Measurements from ENCODE around the gene RPS6KC1.
"Not testable (repeated sequence)": the region's sequence is repeated elsewhere in the genome, so short reads cannot be mapped to it uniquely, and the experiment has no call there.

Gene RPS6KC1

DNA sequence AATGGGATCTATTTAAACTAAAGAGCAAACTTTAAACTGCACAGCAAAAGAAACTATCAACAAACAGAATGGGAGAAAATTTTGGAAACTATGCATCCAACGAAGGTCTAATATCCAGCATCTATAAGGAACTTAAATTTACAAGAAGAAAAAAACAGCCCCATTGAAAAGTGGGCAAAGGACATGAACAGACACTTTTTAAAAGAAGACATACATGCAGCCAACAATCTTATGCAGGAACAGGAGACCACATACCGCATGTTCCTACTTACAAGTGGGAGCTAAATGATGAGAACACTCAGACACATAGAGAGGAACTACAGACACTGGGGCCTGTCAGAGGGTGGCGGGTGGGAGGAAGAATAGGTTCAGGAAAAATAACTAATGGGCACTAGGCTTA lies 149.6 kb downstream of the RPS6KC1 start:
- Histone ChIP-seq H3K79me2 (ENCODE audit: control insufficient read depth, low read length) (no peaks in the 10 kb centered on the region), H3K27me3 (ENCODE audit: control insufficient read depth, low read length) (no peaks in the 10 kb centered on the region)

DNA sequence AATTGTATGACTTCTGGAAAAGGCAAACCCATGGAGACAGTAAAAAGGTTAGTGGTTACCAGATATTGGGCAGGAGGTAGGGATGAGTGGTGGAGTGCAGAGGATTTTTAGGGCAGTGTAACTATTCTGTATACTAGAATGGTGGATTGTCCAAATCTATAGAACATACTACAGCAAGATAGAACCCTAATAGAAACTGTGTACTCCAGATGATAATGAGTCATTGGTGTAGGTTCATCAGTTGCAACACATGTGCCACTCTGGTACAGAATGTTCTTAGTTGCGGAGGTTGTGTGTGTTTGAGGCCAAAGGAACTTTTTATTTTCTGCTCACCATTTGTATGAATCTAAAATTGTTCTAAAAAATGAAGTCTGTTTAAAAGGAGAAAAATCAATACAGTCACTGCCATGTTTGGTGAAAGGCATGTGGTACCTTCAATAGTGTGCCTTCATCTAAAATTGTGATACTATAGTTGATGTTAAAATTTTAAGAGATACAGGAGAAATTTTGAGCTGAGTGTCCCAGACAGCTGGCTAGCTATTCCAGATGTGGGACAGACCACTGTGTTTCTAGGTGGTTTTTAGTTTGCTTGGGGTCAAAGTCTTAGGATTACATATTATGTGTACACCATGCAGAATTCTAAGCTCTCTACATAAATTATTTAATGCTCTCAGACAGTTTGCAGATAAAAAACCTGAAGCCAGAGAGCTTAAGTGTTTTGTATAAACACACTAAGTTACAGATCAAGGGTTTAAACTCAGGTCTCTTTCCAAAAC lies 150.5 kb downstream of the RPS6KC1 start:
- Histone ChIP-seq H3K27ac (ENCODE audit: low read depth, low read length) (no peak overlapping the region), H3K36me3 (ENCODE audit: control insufficient read depth, low read length) (no peaks in the 10 kb centered on the region), H3K27me3 (ENCODE audit: control insufficient read depth, low read length) (no peaks in the 10 kb centered on the region), H4K20me1 (ENCODE audit: control insufficient read depth, insufficient read depth, low read depth, low read length) (no peaks in the 10 kb centered on the region), H3K9me2 (replicated peaks; ENCODE audit: control insufficient read depth, low read length) (no peaks in the 10 kb centered on the region), H3K79me2 (ENCODE audit: control insufficient read depth, low read length) (no peaks in the 10 kb centered on the region), H3K4me1 (ENCODE audit: control insufficient read depth, low read length) (no peaks in the 10 kb centered on the region), H3K4me2 (ENCODE audit: low read length) (no peak overlapping the region), H3K4me3 (ENCODE audit: low read length) (no peak overlapping the region), H3K9me3 (ENCODE audit: control insufficient read depth, insufficient read depth, low read length) (no peaks in the 10 kb centered on the region), H3F3A (ENCODE audit: control insufficient read depth, insufficient read depth) (no peaks in the 10 kb centered on the region)
- TF ChIP-seq, protein P1, sequence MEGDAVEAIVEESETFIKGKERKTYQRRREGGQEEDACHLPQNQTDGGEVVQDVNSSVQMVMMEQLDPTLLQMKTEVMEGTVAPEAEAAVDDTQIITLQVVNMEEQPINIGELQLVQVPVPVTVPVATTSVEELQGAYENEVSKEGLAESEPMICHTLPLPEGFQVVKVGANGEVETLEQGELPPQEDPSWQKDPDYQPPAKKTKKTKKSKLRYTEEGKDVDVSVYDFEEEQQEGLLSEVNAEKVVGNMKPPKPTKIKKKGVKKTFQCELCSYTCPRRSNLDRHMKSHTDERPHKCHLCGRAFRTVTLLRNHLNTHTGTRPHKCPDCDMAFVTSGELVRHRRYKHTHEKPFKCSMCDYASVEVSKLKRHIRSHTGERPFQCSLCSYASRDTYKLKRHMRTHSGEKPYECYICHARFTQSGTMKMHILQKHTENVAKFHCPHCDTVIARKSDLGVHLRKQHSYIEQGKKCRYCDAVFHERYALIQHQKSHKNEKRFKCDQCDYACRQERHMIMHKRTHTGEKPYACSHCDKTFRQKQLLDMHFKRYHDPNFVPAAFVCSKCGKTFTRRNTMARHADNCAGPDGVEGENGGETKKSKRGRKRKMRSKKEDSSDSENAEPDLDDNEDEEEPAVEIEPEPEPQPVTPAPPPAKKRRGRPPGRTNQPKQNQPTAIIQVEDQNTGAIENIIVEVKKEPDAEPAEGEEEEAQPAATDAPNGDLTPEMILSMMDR (IDR thresholded peaks at IDR 0.05; ENCODE audit: low read depth, low read length, poor library complexity, severe bottlenecking), result no peak
- TF ChIP-seq EZH2phosphoT487 (IDR thresholded peaks at IDR 0.05; ENCODE audit: borderline replicate concordance, low read length), result no peak

More for the DNA sequence above, 149.6 kb downstream of the RPS6KC1 start:
- Histone ChIP-seq H3K9me3 (ENCODE audit: control insufficient read depth, insufficient read depth, low read length) (no peaks in the 10 kb centered on the region), H3F3A (ENCODE audit: control insufficient read depth, insufficient read depth) (no peaks in the 10 kb centered on the region), H3K4me2 (ENCODE audit: low read length) (no peak overlapping the region), H3K4me1 (ENCODE audit: control insufficient read depth, low read length) (no peaks in the 10 kb centered on the region), H3K4me3 (ENCODE audit: low read length) (no peak overlapping the region), H3K9me2 (replicated peaks; ENCODE audit: control insufficient read depth, low read length) (no peaks in the 10 kb centered on the region), H4K20me1 (ENCODE audit: control insufficient read depth, insufficient read depth, low read depth, low read length) (no peaks in the 10 kb centered on the region), H3K27ac (ENCODE audit: low read depth, low read length) (no peak overlapping the region), H3K36me3 (ENCODE audit: control insufficient read depth, low read length) (no peaks in the 10 kb centered on the region)
- no peak for TF ChIP-seq EZH2phosphoT487 (IDR thresholded peaks at IDR 0.05; ENCODE audit: borderline replicate concordance, low read length)
- TF ChIP-seq, protein P1 (IDR thresholded peaks at IDR 0.05; ENCODE audit: low read depth, low read length, poor library complexity, severe bottlenecking), result no peak

DNA sequence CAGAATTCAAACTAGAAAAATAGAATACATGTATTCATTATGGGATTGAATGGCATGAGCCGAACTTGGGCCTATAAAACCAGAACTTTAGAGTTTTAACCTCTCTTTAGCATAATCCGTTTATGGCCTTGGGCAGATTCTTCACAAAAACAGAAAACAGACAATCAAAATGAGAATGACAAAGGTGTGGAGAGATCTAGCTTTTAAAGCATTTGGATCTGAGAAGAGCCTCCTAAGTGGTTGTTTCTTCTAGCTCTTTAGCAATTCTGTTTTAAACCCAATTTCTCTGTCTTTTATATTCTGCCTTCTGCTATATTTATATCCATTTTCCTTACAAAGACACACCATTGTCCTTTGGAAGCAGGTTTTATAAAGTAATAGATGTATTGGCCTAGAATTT lies 160.2 kb downstream of the RPS6KC1 start:
- Histone ChIP-seq H3K4me3 (ENCODE audit: low read length) (no peak overlapping the region), H3K9me3 (ENCODE audit: control insufficient read depth, insufficient read depth, low read length) (no peaks in the 10 kb centered on the region), H3K9me2 (replicated peaks; ENCODE audit: control insufficient read depth, low read length) (no peaks in the 10 kb centered on the region), H3K4me1 (ENCODE audit: control insufficient read depth, low read length) (no peaks in the 10 kb centered on the region), H3K4me2 (ENCODE audit: low read length) (no peak overlapping the region), H4K20me1 (ENCODE audit: control insufficient read depth, insufficient read depth, low read depth, low read length) (no peaks in the 10 kb centered on the region), H3F3A (ENCODE audit: control insufficient read depth, insufficient read depth) (no peaks in the 10 kb centered on the region), H3K79me2 (ENCODE audit: control insufficient read depth, low read length) (no peaks in the 10 kb centered on the region), H3K27ac (ENCODE audit: low read depth, low read length) (no peak overlapping the region), H3K36me3 (ENCODE audit: control insufficient read depth, low read length) (no peaks in the 10 kb centered on the region), H3K27me3 (ENCODE audit: control insufficient read depth, low read length) (no peaks in the 10 kb centered on the region)
- no peak for TF ChIP-seq EZH2phosphoT487 (IDR thresholded peaks at IDR 0.05; ENCODE audit: borderline replicate concordance, low read length)
- TF ChIP-seq, protein P1 (IDR thresholded peaks at IDR 0.05; ENCODE audit: low read depth, low read length, poor library complexity, severe bottlenecking), result no peak

DNA sequence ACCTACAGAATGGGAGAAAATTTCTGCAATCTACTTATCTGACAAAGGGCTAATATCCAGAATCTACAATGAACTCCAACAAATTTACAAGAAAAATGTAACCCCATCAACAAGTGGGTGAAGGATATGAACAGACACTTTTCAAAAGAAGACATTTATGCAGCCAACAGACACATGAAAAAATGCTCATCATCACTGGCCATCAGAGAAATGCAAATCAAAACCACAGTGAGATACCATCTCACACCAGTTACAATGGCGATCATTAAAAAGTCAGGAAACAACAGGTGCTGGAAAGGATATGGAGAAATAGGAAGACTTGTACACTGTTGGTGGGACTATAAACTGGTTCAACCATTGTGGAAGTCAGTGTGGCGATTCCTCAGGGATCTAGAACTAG lies 168.0 kb downstream of the RPS6KC1 start:
- H3K27ac ChIP-seq (ENCODE audit: low read depth, low read length); H3K4me1 ChIP-seq (ENCODE audit: control insufficient read depth, low read length); H3K27me3 ChIP-seq (ENCODE audit: control insufficient read depth, low read length); H3K9me3 ChIP-seq (ENCODE audit: control insufficient read depth, insufficient read depth, low read length); H3F3A ChIP-seq (ENCODE audit: control insufficient read depth, insufficient read depth); H3K4me3 ChIP-seq (ENCODE audit: low read length); H3K36me3 ChIP-seq (ENCODE audit: control insufficient read depth, low read length); H3K9me2 ChIP-seq (replicated peaks; ENCODE audit: control insufficient read depth, low read length); H3K79me2 ChIP-seq (ENCODE audit: control insufficient read depth, low read length); H3K4me2 ChIP-seq (ENCODE audit: low read length); H4K20me1 ChIP-seq (ENCODE audit: control insufficient read depth, insufficient read depth, low read depth, low read length): not testable (repeated sequence)

All from DOHH2 (cell line).